ENCODE measurements around the gene TMEM94.

TMEM94 gene

GRCh38 chr17:75535119-75535537 is 78.7 kb downstream of the TMEM94 start:
- FAIRE-seq, result no peak

GRCh38 chr17:75535871-75536270 is 79.4 kb downstream of the TMEM94 start:
- TF ChIP-seq CTCF (IDR thresholded peaks at IDR 0.05; ENCODE audit: insufficient read depth, missing control alignments), result no peak
- FAIRE-seq (no peak), DNase-seq (ENCODE audit: insufficient read length, low spot score) (no peak)

More at GRCh38 chr17:75535119-75535537, 78.7 kb downstream of the TMEM94 start:
- no peak for TF ChIP-seq CTCF (IDR thresholded peaks at IDR 0.05; ENCODE audit: insufficient read depth, missing control alignments)
- DNase-seq (ENCODE audit: insufficient read length, low spot score), result no peak

DNA sequence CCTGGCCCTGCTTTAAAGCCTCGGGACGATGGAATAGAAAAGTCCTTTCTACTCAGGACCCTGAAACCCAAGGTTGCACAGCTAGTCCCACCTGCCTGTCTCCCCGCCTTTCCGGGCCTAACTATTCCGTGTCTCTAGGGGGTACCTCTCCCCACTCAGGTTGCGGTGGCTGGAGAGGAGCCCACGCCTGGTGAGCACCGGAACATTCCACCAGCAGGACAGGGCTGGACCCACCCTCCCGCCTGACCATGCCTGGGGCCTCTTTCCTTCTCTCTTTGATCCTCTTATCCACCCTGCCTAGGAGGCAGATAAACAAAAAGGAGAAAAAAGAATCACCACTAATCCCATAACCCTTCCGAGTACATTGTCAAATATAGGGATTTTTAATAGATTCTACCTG is 79.9 kb downstream of the TMEM94 start:
- DNase-seq (ENCODE audit: insufficient read length, low spot score) (no peak), FAIRE-seq (no peak)
- no peak for TF ChIP-seq CTCF (IDR thresholded peaks at IDR 0.05; ENCODE audit: insufficient read depth, missing control alignments)

- FAIRE-seq, result no peak
These were observed 83.7 kb downstream of the TMEM94 start for GRCh38 chr17:75539967-75540729.

DNA sequence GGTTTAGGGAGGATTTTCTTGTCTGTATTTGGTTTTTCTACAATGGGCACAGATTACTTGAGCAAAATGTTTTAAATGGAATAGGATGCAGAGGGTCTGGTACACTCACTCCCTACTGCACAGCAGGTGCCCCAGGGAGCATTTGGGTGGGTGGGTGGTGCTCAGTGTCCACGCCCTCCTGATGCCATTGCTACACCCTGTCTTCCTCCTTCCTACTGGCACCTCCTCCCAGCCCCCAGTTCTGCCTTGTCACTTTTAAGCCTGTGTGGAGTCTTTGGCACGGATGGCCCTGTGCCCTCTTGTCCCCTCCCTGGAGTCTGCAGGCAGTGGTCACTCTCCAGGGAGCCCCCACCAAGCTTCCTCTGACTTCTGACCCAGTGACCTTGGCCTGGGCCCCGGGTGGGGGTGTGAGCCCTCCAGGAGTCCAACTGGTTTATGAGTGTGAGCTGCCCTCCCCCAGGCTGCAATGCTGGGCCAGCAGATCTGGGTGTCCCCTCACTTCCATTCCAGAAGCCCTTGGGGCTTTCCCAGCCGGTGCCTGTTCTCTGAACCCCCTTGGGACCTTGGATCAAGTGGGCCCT is 84.6 kb downstream of the TMEM94 start:
- no peak for TF ChIP-seq CTCF (IDR thresholded peaks at IDR 0.05; ENCODE audit: insufficient read depth, missing control alignments)
- FAIRE-seq (no peak), DNase-seq (ENCODE audit: insufficient read length, low spot score) (no peak)

More at GRCh38 chr17:75539967-75540729, 83.7 kb downstream of the TMEM94 start:
- DNase-seq (ENCODE audit: insufficient read length, low spot score), result no peak
- TF ChIP-seq CTCF (IDR thresholded peaks at IDR 0.05; ENCODE audit: insufficient read depth, missing control alignments), result no peak

- DNase-seq (ENCODE audit: insufficient read length, low spot score) (no peak), FAIRE-seq (no peak)
- TF ChIP-seq CTCF (IDR thresholded peaks at IDR 0.05; ENCODE audit: insufficient read depth, missing control alignments), result no peak
These were observed 85.8 kb downstream of the TMEM94 start for GRCh38 chr17:75542229-75542628.

All from D721Med (cell line).